Measurements from ENCODE around the gene SOAT2.

The SOAT2 gene

GRCh38 chr12:53102883-53103807, at the start of gene SOAT2:
Gene SOAT2, plus strand, starts transcription at chr12:53103486. Its CDS starts 92 bp downstream, at chr12:53103578.
- DNase-seq: no peak

GRCh38 chr12:53054112-53054878, 49.0 kb upstream of the SOAT2 start:
- DNase-seq: peak; percentile 94

- no peak for DNase-seq
Observed at GRCh38 chr12:53055471-53056266, 47.6 kb upstream of the SOAT2 start.

- no peak for DNase-seq
Observed at GRCh38 chr12:53056296-53056695, 47.0 kb upstream of the SOAT2 start.

GRCh38 chr12:53056901-53057300, 46.4 kb upstream of the SOAT2 start:
- no peak for DNase-seq

- no peak for DNase-seq
Observed at GRCh38 chr12:53057816-53058500, 45.3 kb upstream of the SOAT2 start.

- no peak for DNase-seq
Observed at GRCh38 chr12:53058674-53059433, 44.4 kb upstream of the SOAT2 start.

- no peak for DNase-seq
Observed at GRCh38 chr12:53059434-53060063, 43.7 kb upstream of the SOAT2 start.

GRCh38 chr12:53060064-53060720, 43.1 kb upstream of the SOAT2 start:
- no peak for DNase-seq

- DNase-seq: no peak
Observed at GRCh38 chr12:53060721-53061276, 42.5 kb upstream of the SOAT2 start.

- peak; percentile 25 for DNase-seq
Observed at GRCh38 chr12:53061404-53062010, 41.8 kb upstream of the SOAT2 start.

- no peak for DNase-seq
Observed at GRCh38 chr12:53062011-53062961, 41.0 kb upstream of the SOAT2 start.

- no peak for DNase-seq
Observed at GRCh38 chr12:53062977-53063707, 40.1 kb upstream of the SOAT2 start.

- no peak for DNase-seq
Observed at GRCh38 chr12:53063708-53064612, 39.3 kb upstream of the SOAT2 start.

- no peak for DNase-seq
Observed at GRCh38 chr12:53064613-53065436, 38.5 kb upstream of the SOAT2 start.

GRCh38 chr12:53065470-53065869, 37.8 kb upstream of the SOAT2 start:
- no peak for DNase-seq
